IMR-90 (cell line): ENCODE measurements around the gene AJAP1. TPM values are rescaled to one million over a fixed set of nuclear protein-coding genes. Genes with fewer than 3 reads are reported as not detected.

Experiments
- ATAC-seq: fragments of 200-7000 bp; cut with Tn5 transposase; 2 replicates; pipeline ENCODE4 v1.9.1; 2020; ENCODE audit warnings: low read depth, mild to moderate bottlenecking, moderate library complexity
- BruUV-seq: library from RNA; stranded (reverse); fragments of 400-500 nt; replicated peaks from 2 replicates; lab custom pipeline; 2021; lab: Mats Ljungman, UMichigan
- CTCF ChIA-PET: fragments of 300-600 bp; formaldehyde crosslinking; extraction: SDS; loops from one replicate; lab custom pipeline; 2021; ENCODE audit warnings: antibody characterized with exemption; lab: Yijun Ruan, JAX
- POLR2A ChIA-PET: fragments of 300-600 bp; sonication (Branson Sonifier 250); formaldehyde crosslinking; loops from one replicate; lab custom pipeline; 2022; ENCODE audit warnings: antibody characterized with exemption; ENCODE audit not compliant: unreplicated experiment; lab: Charles Lee
- DNase-seq: peaks from one replicate; pipeline ENCODE4 v3.0.0; 2013
- H2AFZ ChIP-seq: replicated peaks from 2 replicates; pipeline ENCODE3; 2013; ENCODE audit warnings: low read length, mild to moderate bottlenecking; ENCODE audit not compliant: poor library complexity
- H2AK5ac ChIP-seq: 2 replicates; pipeline ENCODE4 v1.6.1; 2013; ENCODE audit warnings: low read depth, low read length, inconsistent platforms
- H2AK9ac ChIP-seq: replicated peaks from 2 replicates; pipeline ENCODE3; 2013; ENCODE audit warnings: mild to moderate bottlenecking, low read depth, low read length, moderate library complexity; ENCODE audit not compliant: poor library complexity
- H2BK120ac ChIP-seq: 2 replicates; pipeline ENCODE4 v1.6.1; 2013; ENCODE audit warnings: low read depth, low read length, inconsistent platforms
- H2BK15ac ChIP-seq: 3 replicates; pipeline ENCODE4 v1.6.1; 2013; ENCODE audit warnings: low read depth, low read length, inconsistent platforms
- H2BK20ac ChIP-seq: 2 replicates; pipeline ENCODE4 v1.6.1; 2013; ENCODE audit warnings: low read depth, mild to moderate bottlenecking, inconsistent platforms, low read length, moderate library complexity
- H2BK5ac ChIP-seq: 2 replicates; pipeline ENCODE4 v1.6.1; 2013; ENCODE audit warnings: mild to moderate bottlenecking, low read depth, low read length, inconsistent platforms; ENCODE audit not compliant: poor library complexity, severe bottlenecking
- H3K14ac ChIP-seq: replicated peaks from 2 replicates; pipeline ENCODE4 v1.6.1; 2013; ENCODE audit warnings: low read depth, low read length, inconsistent platforms
- H3K18ac ChIP-seq: 2 replicates; pipeline ENCODE4 v1.6.1; 2013; ENCODE audit warnings: low read depth, low read length, control low read depth
- H3K23ac ChIP-seq: 2 replicates; pipeline ENCODE4 v1.6.1; 2013; ENCODE audit warnings: low read depth, low read length, inconsistent platforms
- H3K27ac ChIP-seq: 2 replicates; pipeline ENCODE4 v1.5.1; 2013; ENCODE audit warnings: mild to moderate bottlenecking, control low read depth, low read length; ENCODE audit not compliant: insufficient read depth
- H3K27me3 ChIP-seq: 2 replicates; pipeline ENCODE4 v1.6.1; 2013; ENCODE audit warnings: low read length; ENCODE audit not compliant: control insufficient read depth, insufficient read depth
- H3K36me3 ChIP-seq: 2 replicates; pipeline ENCODE4 v1.6.1; 2013; ENCODE audit warnings: low read length, mixed read lengths; ENCODE audit not compliant: control insufficient read depth, insufficient read depth
- H3K4ac ChIP-seq: 2 replicates; pipeline ENCODE4 v1.6.1; 2013; ENCODE audit warnings: low read depth, low read length, inconsistent platforms
- H3K4me1 ChIP-seq: 2 replicates; pipeline ENCODE4 v1.6.1; 2013; ENCODE audit warnings: low read length, mixed read lengths; ENCODE audit not compliant: control insufficient read depth, insufficient read depth
- H3K4me2 ChIP-seq: 2 replicates; pipeline ENCODE4 v1.6.1; 2013; ENCODE audit warnings: low read depth, mild to moderate bottlenecking, control low read depth, low read length, moderate library complexity
- H3K4me3 ChIP-seq: 2 replicates; pipeline ENCODE4 v1.5.1; 2013; ENCODE audit warnings: low read depth, mild to moderate bottlenecking, control low read depth, low read length, moderate library complexity; ENCODE audit not compliant: insufficient read depth
- H3K56ac ChIP-seq: 2 replicates; pipeline ENCODE4 v1.6.1; 2013; ENCODE audit warnings: low read length, inconsistent platforms; ENCODE audit not compliant: insufficient read depth; ENCODE audit errors: extremely low read depth
- H3K79me1 ChIP-seq, 2 experiments: 2 replicates each; pipeline ENCODE4 v1.6.1; 2013; ENCODE audit warnings: low read length in 2 of 2, inconsistent platforms in 1 of 2, low read depth in 1 of 2
- H3K9ac ChIP-seq: 2 replicates; pipeline ENCODE4 v1.6.1; 2013; ENCODE audit warnings: low read depth, low read length, control low read depth
- H3K9me1 ChIP-seq: 2 replicates; pipeline ENCODE4 v1.6.1; 2013; ENCODE audit warnings: low read length, inconsistent platforms; ENCODE audit not compliant: insufficient read depth
- H3K9me3 ChIP-seq: 2 replicates; pipeline ENCODE4 v1.6.1; 2013; ENCODE audit warnings: low read length; ENCODE audit not compliant: control insufficient read depth, insufficient read depth
- H4K20me1 ChIP-seq: 2 replicates; pipeline ENCODE4 v1.6.1; 2013; ENCODE audit warnings: low read length, inconsistent platforms; ENCODE audit not compliant: insufficient read depth
- H4K5ac ChIP-seq: 2 replicates; pipeline ENCODE4 v1.6.1; 2013; ENCODE audit warnings: mild to moderate bottlenecking, low read depth, low read length, control low read depth
- H4K8ac ChIP-seq, 2 experiments: 2 replicates each; pipeline ENCODE4 v1.6.1; 2013; ENCODE audit warnings: low read depth in 2 of 2, low read length in 2 of 2, control low read depth in 1 of 2, inconsistent platforms in 1 of 2
- H4K91ac ChIP-seq: 2 replicates; pipeline ENCODE4 v1.6.1; 2013; ENCODE audit warnings: low read depth, low read length, inconsistent platforms; ENCODE audit not compliant: insufficient read depth
- BHLHE40 ChIP-seq: fragments of 150-350 bp; IDR thresholded peaks from 2 replicates; pipeline ENCODE4 v1.6.1; 2016; ENCODE audit warnings: mild to moderate bottlenecking, low read depth, low read length
- MAFK ChIP-seq: IDR thresholded peaks from 2 replicates; pipeline ENCODE4 v1.6.1; 2012; ENCODE audit warnings: low read depth, low read length, improper control_type of control experiment
- POLR2A ChIP-seq: IDR thresholded peaks from 2 replicates; pipeline ENCODE4 v1.6.1; 2012; ENCODE audit warnings: mild to moderate bottlenecking, low read depth, low read length
- WGBS, 2 experiments: methylation state at CpG; one replicate each; pipeline versions ENCODE4 v1.1.5 to v1.1.7; 2013; ENCODE audit warnings: missing lambda C conversion rate in 2 of 2; ENCODE audit not compliant: insufficient read length in 1 of 2; ENCODE audit errors: extremely low coverage in 2 of 2; 5-methylcytosine and 5-hydroxymethylcytosine counted together
- dilution Hi-C: fragments of 300-500 bp; cut with HindIII; formaldehyde crosslinking; loops from one replicate; pipeline ENCODE4 v1.14.3; 2018; ENCODE audit warnings: low sequenced_read_pairs; ENCODE audit not compliant: unreplicated experiment
- in situ Hi-C: fragments of 300-500 bp; cut with MboI; formaldehyde crosslinking; loops from 3 replicates; pipeline ENCODE4 v1.14.3; 2019; ENCODE audit warnings: low sequenced_read_pairs, inconsistent platforms, mixed read lengths
- intact Hi-C: fragments of 100-400 bp; cut with micrococcal nuclease; formaldehyde crosslinking; loops from 2 replicates; pipeline ENCODE4 v1.10.0; 2022
- polyA plus RNA-seq, 3 experiments: library from polyadenylated mRNA; depleted of rRNA; stranded (reverse); fragments of >200 nt; gene quantifications; 2 replicates each; pipeline ENCODE4 v1.2.3, GENCODE V29; 2012; ENCODE audit warnings: low replicate concordance in 1 of 3
- total RNA-seq: library from RNA; depleted of rRNA; stranded (reverse); fragments of >200 nt; gene quantifications from 2 replicates; pipeline ENCODE4 v1.2.3, GENCODE V29; 2012

Gene AJAP1
- total and polyA plus RNA-seq, 2 of the 4 experiments (the other 2 are of a cell fraction): under 0.01 to 0.02 TPM

GRCh38 chr1:4692437-4692836, 38.0 kb downstream of the AJAP1 start:
- H3K9ac ChIP-seq: no peak overlapping the region
- H3K4me3 ChIP-seq: no peak overlapping the region
- ATAC-seq (no peak), DNase-seq (no peak)
- dilution Hi-C loops (no loop called here), intact Hi-C loops (no loop called here), in situ Hi-C loops (no loop called here)
- no peak overlapping the region for H2BK120ac ChIP-seq
- no peaks in the 10 kb centered on the region for H3K27me3 ChIP-seq
- H3K56ac ChIP-seq: no peak overlapping the region
- no peak overlapping the region for H3K23ac ChIP-seq
- no peak overlapping the region for H3K18ac ChIP-seq
- POLR2A ChIA-PET: no interaction called here
- H2BK15ac ChIP-seq: no peak overlapping the region
- 20% methylated on average over 1 of the region's 6 CpGs; no CpG with 5 or more reads in 1 of the 2 experiments for WGBS, 2 experiments
- H3K9me3 ChIP-seq: peaks cover 70% of the 10 kb centered on the region
- no peak overlapping the region for H3K4me2 ChIP-seq
- H2BK20ac ChIP-seq: no peak overlapping the region
- no peaks in the 10 kb centered on the region for H3K9me1 ChIP-seq
- H3K4me1 ChIP-seq: no peaks in the 10 kb centered on the region
- H3K27ac ChIP-seq: no peak overlapping the region
- no peaks in the 10 kb centered on the region for H3K79me1 ChIP-seq
- H2AK5ac ChIP-seq: no peak overlapping the region
- no peak overlapping the region for H3K14ac ChIP-seq
- H2AFZ ChIP-seq: no peak overlapping the region
- no peak overlapping the region for H3K4ac ChIP-seq
- TF ChIP-seq BHLHE40 (no peak), MAFK (no peak), POLR2A (no peak)
- no peak overlapping the region for H4K5ac ChIP-seq
- no peak overlapping the region for H4K8ac ChIP-seq
- no peaks in the 10 kb centered on the region for H3K36me3 ChIP-seq
- no TSS peak for BruUV-seq
- H4K20me1 ChIP-seq: no peaks in the 10 kb centered on the region
- H2BK5ac ChIP-seq: no peak overlapping the region
- no peak overlapping the region for H4K91ac ChIP-seq
- CTCF ChIA-PET: no interaction called here
- H2AK9ac ChIP-seq: no peak overlapping the region
